Activated CD8-positive, alpha-beta memory T cell treated with anti-CD3 and anti-CD28 coated beads for 1 hour (primary cell): ENCODE results near the gene PSORS1C2.
"Not testable (repeated sequence)": the region's sequence is repeated elsewhere in the genome, so short reads cannot be mapped to it uniquely, and the experiment has no call there.

Experiments used
- DNase-seq, 2 donors: peaks; one replicate each; pipeline ENCODE4 v3.0.0-alpha.2; 2020; ENCODE audit warnings: low read depth in 1 of 2; ENCODE audit errors: extremely low read depth in 1 of 2

The PSORS1C2 gene

GRCh38 chr6:31138982-31139381 lies at the start of gene PSORS1C2:
Gene PSORS1C2 (minus strand): TSS chr6:31139066. CDS start chr6:31139026, 40 bp downstream.
- no peak for DNase-seq

GRCh38 chr6:31187780-31188194 lies 48.9 kb upstream of the PSORS1C2 start:
- no peak for DNase-seq

- DNase-seq = no peak
Measured at GRCh38 chr6:31186052-31186734, 47.3 kb upstream of the PSORS1C2 start.

GRCh38 chr6:31185695-31186051 lies 46.8 kb upstream of the PSORS1C2 start:
- not testable (repeated sequence) for DNase-seq

- not testable (repeated sequence) for DNase-seq
Measured at GRCh38 chr6:31183859-31184258, 45.0 kb upstream of the PSORS1C2 start.

GRCh38 chr6:31183287-31183686 lies 44.4 kb upstream of the PSORS1C2 start:
- not testable (repeated sequence) for DNase-seq

- no peak for DNase-seq
Measured at GRCh38 chr6:31180500-31180899, 41.6 kb upstream of the PSORS1C2 start.

GRCh38 chr6:31179896-31180295 lies 41.0 kb upstream of the PSORS1C2 start:
- no peak for DNase-seq

GRCh38 chr6:31179042-31179386 lies 40.1 kb upstream of the PSORS1C2 start:
- DNase-seq = no peak

- DNase-seq = no peak
Measured at GRCh38 chr6:31178143-31179041, 39.5 kb upstream of the PSORS1C2 start.

- no peak for DNase-seq
Measured at GRCh38 chr6:31175971-31176370, 37.1 kb upstream of the PSORS1C2 start.

GRCh38 chr6:31174378-31174777 lies 35.5 kb upstream of the PSORS1C2 start:
- DNase-seq = no peak

- DNase-seq = no peak
Measured at GRCh38 chr6:31173406-31173805, 34.5 kb upstream of the PSORS1C2 start.

GRCh38 chr6:31172973-31173384 lies 34.1 kb upstream of the PSORS1C2 start:
- DNase-seq = no peak

- no peak for DNase-seq
Measured at GRCh38 chr6:31171931-31172905, 33.4 kb upstream of the PSORS1C2 start.

GRCh38 chr6:31170987-31171671 lies 32.3 kb upstream of the PSORS1C2 start:
- no peak for DNase-seq

- DNase-seq = no peak
Measured at GRCh38 chr6:31170600-31170881, 31.7 kb upstream of the PSORS1C2 start, which contains the start of gene POU5F1. Gene POU5F1 (minus strand): TSS chr6:31170682. CDS start chr6:31170620, 62 bp downstream.

GRCh38 chr6:31169858-31170599 lies 31.2 kb upstream of the PSORS1C2 start:
- not testable (repeated sequence) for DNase-seq

- no peak for DNase-seq
Measured at GRCh38 chr6:31169123-31169857, 30.4 kb upstream of the PSORS1C2 start.
